ENCODE results near the gene ARHGAP4. TPM values are rescaled to one million over a fixed set of nuclear protein-coding genes. Genes with fewer than 3 reads are reported as not detected.

The ARHGAP4 gene
- total and polyA plus RNA-seq, 3 donors from 2014 or later, result 25.6 to 41.3 (median 34.6) TPM

DNA sequence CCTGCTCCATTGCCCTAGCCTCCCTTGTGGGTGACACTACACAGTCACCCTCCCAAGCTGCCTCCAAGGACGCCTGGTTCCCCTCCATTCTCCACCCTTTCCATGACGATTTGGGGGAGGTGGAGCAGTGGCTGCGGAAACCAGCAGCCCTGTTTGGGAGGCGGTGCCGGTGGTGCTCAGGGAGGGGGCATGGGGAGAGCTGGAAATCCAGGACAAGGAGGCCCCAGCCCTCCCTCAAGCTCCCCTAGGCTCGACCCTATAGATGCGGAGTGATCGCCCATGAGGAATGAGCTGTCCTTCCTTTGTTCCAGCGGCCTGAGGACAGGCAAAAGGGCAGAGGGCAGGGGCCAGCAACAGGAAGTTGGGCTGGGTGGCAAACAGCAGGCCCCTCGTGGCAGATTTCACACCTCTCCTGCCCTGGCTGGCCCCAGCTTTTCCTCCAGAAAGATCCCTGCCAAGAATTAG is 22.0 kb upstream of the ARHGAP4 start:
- peak overlapping the region in 1 of 2 donors; percentile 61 for H3K27ac ChIP-seq
- 20 to 71% methylated on average over 1 to 9 of the region's 10 CpGs for WGBS, 2 donors
- H3K4me1 ChIP-seq, result peaks cover 3% of the 10 kb centered on the region

DNA sequence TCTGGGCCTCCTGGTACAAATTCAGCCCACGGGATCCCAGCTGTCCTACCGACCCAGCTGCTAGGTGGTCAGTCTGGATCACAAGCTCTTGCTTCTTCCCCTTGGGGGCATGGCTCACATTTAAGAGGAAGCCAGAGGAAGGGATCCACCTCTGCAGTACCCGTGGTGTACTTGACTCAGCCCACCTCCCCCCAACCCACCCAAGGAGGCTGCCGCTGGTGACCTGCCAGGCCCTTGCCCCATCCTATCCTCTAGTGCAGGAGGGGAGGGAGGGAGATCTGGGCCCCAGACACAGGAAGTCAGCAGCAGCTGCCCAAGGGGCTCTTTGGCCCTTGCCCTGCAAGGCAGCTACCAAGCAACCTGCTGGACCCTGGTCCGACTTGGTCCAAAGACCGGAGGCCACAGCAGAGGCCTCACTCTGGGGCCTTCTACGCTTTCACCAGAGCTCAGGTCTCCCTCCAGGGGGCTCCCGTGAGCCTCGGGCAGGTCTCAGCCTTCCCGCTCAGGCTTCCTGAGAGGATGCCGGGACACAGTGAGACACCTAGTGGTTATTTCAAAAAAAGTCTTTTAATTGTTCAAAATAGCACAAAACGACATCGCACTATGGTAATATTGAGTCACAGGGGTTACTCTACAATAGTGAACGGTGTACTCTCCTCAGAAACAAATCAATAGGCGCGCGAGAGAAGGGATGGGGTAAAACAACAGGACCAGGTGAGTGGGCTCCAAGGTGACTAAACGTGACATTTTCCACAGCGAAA is 21.1 kb upstream of the ARHGAP4 start:
- DNase-seq, result peak; percentile 65
- H3K4me1 ChIP-seq, result peaks cover 3% of the 10 kb centered on the region

More for the DNA sequence above, 22.0 kb upstream of the ARHGAP4 start:
- DNase-seq, result no peak
- Histone ChIP-seq H3K9me3 (no peaks in the 10 kb centered on the region), H3K27me3 (no peaks in the 10 kb centered on the region), H3K4me3 (no peak overlapping the region), H3K36me3 (ENCODE audit: low read depth, missing control alignments) (no peaks in the 10 kb centered on the region)
- TF ChIP-seq POLR2A (IDR thresholded peaks at IDR 0.05), result no peak
- intact Hi-C loops (cut with DNase I; ENCODE audit: low total_unique reads), result no loop called here

DNA sequence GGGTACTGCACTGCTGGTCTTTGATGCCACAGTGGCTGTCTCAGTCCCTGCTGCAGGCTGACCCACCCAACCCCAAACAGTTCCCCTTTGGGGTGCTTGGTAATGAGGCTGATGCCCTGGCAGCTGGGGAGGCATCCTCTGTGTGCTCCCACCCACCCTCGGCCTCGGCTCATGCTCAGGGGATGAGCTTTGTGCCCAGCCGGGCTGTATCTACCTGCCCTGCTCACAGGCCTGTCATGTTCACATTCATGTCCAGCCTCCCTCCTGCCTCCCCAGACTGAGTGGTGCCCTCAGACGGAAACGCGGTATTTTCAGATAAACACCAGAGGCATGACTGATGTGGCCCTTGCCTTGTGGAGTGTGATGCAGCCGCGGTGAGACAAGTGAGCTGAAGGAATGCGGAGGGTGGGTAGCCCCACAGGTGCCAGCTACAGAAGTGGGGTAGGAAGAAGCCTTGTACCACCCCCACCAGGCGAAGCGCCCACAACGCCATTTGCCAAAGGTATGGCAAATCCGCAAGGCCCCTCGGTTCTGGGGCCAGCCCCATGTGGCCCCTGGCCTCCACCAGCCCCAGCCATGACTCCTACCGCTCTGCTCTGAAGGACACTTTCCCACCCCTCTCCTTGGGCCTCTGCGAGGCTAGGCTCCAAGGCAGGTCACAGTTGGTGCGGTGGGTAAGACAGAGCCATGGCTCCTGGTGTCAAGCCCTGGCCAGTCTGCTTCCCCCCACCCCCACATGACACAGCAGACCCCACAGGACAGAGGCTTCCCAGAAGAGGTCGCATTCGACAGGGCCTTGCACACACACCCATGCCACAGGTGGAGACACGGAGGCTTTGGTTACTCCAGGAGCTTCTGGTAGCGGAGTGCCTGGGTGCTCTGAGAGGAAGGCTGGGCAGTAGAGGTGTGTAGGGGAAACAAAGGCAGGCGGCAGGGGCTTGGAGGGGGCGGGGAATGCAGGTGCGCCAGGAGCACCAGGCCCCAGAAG is 20.2 kb upstream of the ARHGAP4 start:
- Histone ChIP-seq H3K27me3 (no peaks in the 10 kb centered on the region), H3K4me1 (peaks cover 3% of the 10 kb centered on the region), H3K27ac (no peak overlapping the region), H3K9me3 (no peaks in the 10 kb centered on the region), H3K4me3 (no peak overlapping the region), H3K36me3 (ENCODE audit: low read depth, missing control alignments) (no peaks in the 10 kb centered on the region)
- no peak for TF ChIP-seq POLR2A (IDR thresholded peaks at IDR 0.05)
- TF ChIP-seq, protein P1, sequence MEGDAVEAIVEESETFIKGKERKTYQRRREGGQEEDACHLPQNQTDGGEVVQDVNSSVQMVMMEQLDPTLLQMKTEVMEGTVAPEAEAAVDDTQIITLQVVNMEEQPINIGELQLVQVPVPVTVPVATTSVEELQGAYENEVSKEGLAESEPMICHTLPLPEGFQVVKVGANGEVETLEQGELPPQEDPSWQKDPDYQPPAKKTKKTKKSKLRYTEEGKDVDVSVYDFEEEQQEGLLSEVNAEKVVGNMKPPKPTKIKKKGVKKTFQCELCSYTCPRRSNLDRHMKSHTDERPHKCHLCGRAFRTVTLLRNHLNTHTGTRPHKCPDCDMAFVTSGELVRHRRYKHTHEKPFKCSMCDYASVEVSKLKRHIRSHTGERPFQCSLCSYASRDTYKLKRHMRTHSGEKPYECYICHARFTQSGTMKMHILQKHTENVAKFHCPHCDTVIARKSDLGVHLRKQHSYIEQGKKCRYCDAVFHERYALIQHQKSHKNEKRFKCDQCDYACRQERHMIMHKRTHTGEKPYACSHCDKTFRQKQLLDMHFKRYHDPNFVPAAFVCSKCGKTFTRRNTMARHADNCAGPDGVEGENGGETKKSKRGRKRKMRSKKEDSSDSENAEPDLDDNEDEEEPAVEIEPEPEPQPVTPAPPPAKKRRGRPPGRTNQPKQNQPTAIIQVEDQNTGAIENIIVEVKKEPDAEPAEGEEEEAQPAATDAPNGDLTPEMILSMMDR (IDR thresholded peaks at IDR 0.05), result no peak
- DNase-seq, result no peak
- intact Hi-C loops (cut with DNase I; ENCODE audit: low total_unique reads), result no loop called here
- WGBS, 2 donors, result 79 to 88% methylated on average over 8 to 20 of the region's 24 CpGs

More for the DNA sequence above, 21.1 kb upstream of the ARHGAP4 start:
- 64 to 70% methylated on average over 8 to 12 of the region's 19 CpGs for WGBS, 2 donors
- Histone ChIP-seq H3K27me3 (no peaks in the 10 kb centered on the region), H3K27ac (peak overlapping the region in 1 of 2 donors; percentile 61), H3K36me3 (ENCODE audit: low read depth, missing control alignments) (no peaks in the 10 kb centered on the region), H3K4me3 (no peak overlapping the region), H3K9me3 (no peaks in the 10 kb centered on the region)
- intact Hi-C loops (cut with DNase I; ENCODE audit: low total_unique reads), result no loop called here
- TF ChIP-seq, protein P1 (IDR thresholded peaks at IDR 0.05), result peak; percentile 54 to 72 (median 59)
- TF ChIP-seq POLR2A (IDR thresholded peaks at IDR 0.05), result no peak

DNA sequence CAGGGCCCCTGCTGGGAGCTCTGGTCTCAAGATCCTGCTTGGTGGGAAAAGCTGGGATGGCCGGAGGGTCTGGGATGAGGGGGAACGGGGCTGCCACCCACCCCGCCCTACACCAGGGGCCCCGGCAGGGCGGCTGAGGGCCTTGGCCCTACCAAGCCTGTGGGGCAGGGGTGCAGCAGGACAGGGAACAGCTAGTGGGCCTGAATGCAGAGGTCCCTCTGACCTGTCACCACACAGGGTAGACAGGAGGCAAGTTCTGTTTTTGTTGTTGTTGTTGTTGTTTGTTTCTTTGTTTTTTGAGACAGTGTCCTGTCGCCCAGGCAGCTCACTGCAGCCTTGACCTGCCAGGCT is 18.7 kb upstream of the ARHGAP4 start:
- intact Hi-C loops (cut with DNase I; ENCODE audit: low total_unique reads), result no loop called here
- Histone ChIP-seq H3K27me3 (no peaks in the 10 kb centered on the region), H3K4me3 (no peak overlapping the region), H3K27ac (no peak overlapping the region), H3K4me1 (peaks cover 3% of the 10 kb centered on the region), H3K36me3 (ENCODE audit: low read depth, missing control alignments) (no peaks in the 10 kb centered on the region), H3K9me3 (no peaks in the 10 kb centered on the region)
- TF ChIP-seq, protein P1 (IDR thresholded peaks at IDR 0.05), result no peak
- no peak for TF ChIP-seq POLR2A (IDR thresholded peaks at IDR 0.05)
- DNase-seq, result no peak
- WGBS, 2 donors, result 67% methylated on average over 1 of the region's 6 CpGs; no CpG with 5 or more reads in 1 of the 2 donors

All from testis (tissue), 3 donors.